HFFc6 (cell line): ENCODE results near the gene USP36. TPM values are rescaled to one million over a fixed set of nuclear protein-coding genes. Genes with fewer than 3 reads are reported as not detected.

Experiments used
- DNase-seq: peaks from one replicate; pipeline ENCODE4 v3.0.0-alpha.2; 2018
- H3K27ac Mint-ChIP-seq: 2 replicates; pipeline ENCODE4 v1.8.0; 2020; ENCODE audit warnings: mild to moderate bottlenecking, mixed read lengths
- H3K27me3 Mint-ChIP-seq: 2 replicates; pipeline ENCODE4 v1.8.0; 2021; ENCODE audit warnings: mild to moderate bottlenecking, moderate library complexity, mixed read lengths; ENCODE audit not compliant: insufficient read depth
- H3K36me3 Mint-ChIP-seq: 2 replicates; pipeline ENCODE4 v1.8.0; 2021; ENCODE audit warnings: low read depth, mixed read lengths
- H3K4me1 Mint-ChIP-seq: 2 replicates; pipeline ENCODE4 v1.8.0; 2020; ENCODE audit warnings: low read depth, mixed read lengths
- H3K4me3 Mint-ChIP-seq: 2 replicates; pipeline ENCODE4 v1.8.0; 2020; ENCODE audit warnings: mild to moderate bottlenecking, moderate library complexity, mixed read lengths
- H3K9me3 Mint-ChIP-seq: 2 replicates; pipeline ENCODE4 v1.8.0; 2020; ENCODE audit warnings: mild to moderate bottlenecking, mixed read lengths
- CTCF ChIP-seq: fragments of 200-600 bp; sonication (generic); IDR thresholded peaks from 2 replicates; pipeline ENCODE4 v1.5.0; 2021; ENCODE audit warnings: antibody characterized with exemption, mild to moderate bottlenecking
- total RNA-seq, 6 experiments: library from RNA; stranded (reverse); fragmentation: NEBNext Ultra II Directional; extraction: Animal tissue kit (Norgen Biotek cat#: 25700); gene quantifications; 2 replicates in 1 of 6; 3 replicates in 5 of 6; pipeline ENCODE4 v1.2.3, GENCODE V29; 2021

USP36 gene
- total RNA-seq, 6 experiments from 2014 or later: 43.6 to 50.3 (median 46.2) TPM

- Mint-ChIP-seq H3K27ac (no peak overlapping the region), H3K36me3 (peaks cover 44% of the 10 kb centered on the region), H3K9me3 (no peaks in the 10 kb centered on the region), H3K4me3 (no peak overlapping the region), H3K27me3 (peaks cover 4% of the 10 kb centered on the region; the same call in 1 of the 2 replicates), H3K4me1 (peaks cover 30% of the 10 kb centered on the region)
- TF ChIP-seq CTCF: no peak
- DNase-seq: no peak
These were observed 47.2 kb downstream of the USP36 start for GRCh38 chr17:78793415-78793814.

GRCh38 chr17:78791840-78792709 is 48.5 kb downstream of the USP36 start:
- H3K4me3 Mint-ChIP-seq: no peak overlapping the region
- H3K27ac Mint-ChIP-seq: peak overlapping the region; percentile 51
- H3K36me3 Mint-ChIP-seq: peaks cover 41% of the 10 kb centered on the region
- H3K27me3 Mint-ChIP-seq: peaks cover 4% of the 10 kb centered on the region; the same call in 1 of the 2 replicates
- no peak for DNase-seq
- no peaks in the 10 kb centered on the region for H3K9me3 Mint-ChIP-seq
- peaks cover 35% of the 10 kb centered on the region for H3K4me1 Mint-ChIP-seq
- no peak; the same call in 1 of the 2 replicates for TF ChIP-seq CTCF

- peaks cover 31% of the 10 kb centered on the region for H3K36me3 Mint-ChIP-seq
- TF ChIP-seq CTCF: no peak
- H3K27ac Mint-ChIP-seq: no peak overlapping the region; the same call in 1 of the 2 replicates
- no peak overlapping the region; the same call in 1 of the 2 replicates for H3K4me3 Mint-ChIP-seq
- H3K9me3 Mint-ChIP-seq: no peaks in the 10 kb centered on the region
- no peak for DNase-seq
- peaks cover 2% of the 10 kb centered on the region; the same call in 1 of the 2 replicates for H3K27me3 Mint-ChIP-seq
- H3K4me1 Mint-ChIP-seq: peaks cover 35% of the 10 kb centered on the region
These were observed 50.1 kb downstream of the USP36 start for GRCh38 chr17:78790552-78790951.

GRCh38 chr17:78789663-78790181 is 50.9 kb downstream of the USP36 start:
- no peaks in the 10 kb centered on the region for H3K9me3 Mint-ChIP-seq
- no peak for DNase-seq
- H3K27me3 Mint-ChIP-seq: peaks cover 2% of the 10 kb centered on the region; the same call in 1 of the 2 replicates
- no peak for TF ChIP-seq CTCF
- H3K4me1 Mint-ChIP-seq: peaks cover 35% of the 10 kb centered on the region
- peak overlapping the region; percentile 51 for H3K27ac Mint-ChIP-seq
- no peak overlapping the region; the same call in 1 of the 2 replicates for H3K4me3 Mint-ChIP-seq
- H3K36me3 Mint-ChIP-seq: peaks cover 25% of the 10 kb centered on the region

GRCh38 chr17:78789149-78789662 is 51.4 kb downstream of the USP36 start:
- peaks cover 2% of the 10 kb centered on the region; the same call in 1 of the 2 replicates for H3K27me3 Mint-ChIP-seq
- DNase-seq: no peak
- H3K36me3 Mint-ChIP-seq: peaks cover 21% of the 10 kb centered on the region
- no peak for TF ChIP-seq CTCF
- H3K4me1 Mint-ChIP-seq: peaks cover 35% of the 10 kb centered on the region
- H3K27ac Mint-ChIP-seq: peak overlapping the region; percentile 51; the same call in 1 of the 2 replicates
- H3K4me3 Mint-ChIP-seq: no peak overlapping the region
- no peaks in the 10 kb centered on the region for H3K9me3 Mint-ChIP-seq
